Measurements from ENCODE around the gene NUDT8. TPM values are rescaled to one million over a fixed set of nuclear protein-coding genes. Genes with fewer than 3 reads are reported as not detected.

The NUDT8 gene
- total and polyA plus RNA-seq, 9 of the 15 experiments (the other 6 are each of a cell fraction or from before 2014, with no cell fraction given) = 0.23 to 27.8 (median 5.0) TPM

DNA sequence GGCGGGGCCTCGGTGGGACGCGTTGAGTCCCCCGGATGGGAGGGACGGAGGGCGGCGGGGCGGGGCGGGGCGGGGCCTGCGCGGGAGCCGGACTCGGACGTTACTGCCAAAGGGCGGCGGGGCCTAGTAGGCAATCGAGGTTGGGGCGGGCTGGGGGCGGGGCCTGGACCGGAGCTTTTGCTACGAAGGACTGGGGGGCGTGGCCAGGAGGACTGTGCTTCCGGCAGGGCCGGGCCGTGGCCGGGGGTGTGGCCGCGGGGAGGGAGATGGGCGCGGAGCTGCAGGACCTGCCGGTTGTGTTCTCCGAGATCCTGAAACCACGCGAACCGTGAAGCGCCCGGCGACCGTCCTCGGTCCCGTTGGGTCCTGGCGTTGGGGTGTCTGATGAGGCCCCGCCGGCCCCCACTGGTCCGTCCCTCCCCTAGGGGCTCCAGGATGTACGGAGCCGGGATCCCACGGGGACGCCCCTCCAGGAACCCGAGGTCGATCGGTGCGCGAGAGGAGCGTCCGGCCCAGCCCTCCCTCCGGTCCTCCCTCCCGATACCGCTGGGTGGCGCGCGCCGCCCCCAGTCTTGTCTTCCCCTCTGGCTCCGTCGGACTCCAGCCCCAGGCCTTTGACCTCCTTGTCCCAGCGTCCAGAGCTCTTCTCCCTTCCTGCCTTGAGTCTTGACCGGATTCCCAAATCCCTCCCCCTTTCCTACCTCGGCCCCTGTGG lies 648 bp upstream of the NUDT8 start (continued):
- no peak for TF ChIP-seq SIRT6 (IDR thresholded peaks at IDR 0.05; ENCODE audit: low read depth, low read length)
- TF ChIP-seq GTF2A2 (tag; IDR thresholded peaks at IDR 0.05) = no peak
- no peak for TF ChIP-seq NELFE (IDR thresholded peaks at IDR 0.05; ENCODE audit: insufficient read depth, insufficient read length)
- TF ChIP-seq CHD4 (IDR thresholded peaks at IDR 0.05; ENCODE audit: insufficient read depth, insufficient replicate concordance, low read depth, low read length, poor library complexity, severe bottlenecking) = no peak
- no peak for TF ChIP-seq KLF6 (CRISPR knock-in tag; IDR thresholded peaks at IDR 0.05; ENCODE audit: borderline replicate concordance)
- TF ChIP-seq ZBTB34 (CRISPR knock-in tag; IDR thresholded peaks at IDR 0.05) = no peak
- TF ChIP-seq GABPA (tag; conservative IDR thresholded peaks at IDR 0.05; ENCODE audit: low read depth) = peak; percentile 83
- TF ChIP-seq PURB (CRISPR knock-in tag; IDR thresholded peaks at IDR 0.05; ENCODE audit: low read depth) = no peak
- TF ChIP-seq ZKSCAN3 (CRISPR knock-in tag; IDR thresholded peaks at IDR 0.05) = no peak
- TF ChIP-seq ATF1 (CRISPR knock-in tag; IDR thresholded peaks at IDR 0.05) = no peak
- TF ChIP-seq ATF1 (tag; IDR thresholded peaks at IDR 0.05) = peak; percentile 69; the same call in 1 of the 2 replicates
- TF ChIP-seq, protein P1, sequence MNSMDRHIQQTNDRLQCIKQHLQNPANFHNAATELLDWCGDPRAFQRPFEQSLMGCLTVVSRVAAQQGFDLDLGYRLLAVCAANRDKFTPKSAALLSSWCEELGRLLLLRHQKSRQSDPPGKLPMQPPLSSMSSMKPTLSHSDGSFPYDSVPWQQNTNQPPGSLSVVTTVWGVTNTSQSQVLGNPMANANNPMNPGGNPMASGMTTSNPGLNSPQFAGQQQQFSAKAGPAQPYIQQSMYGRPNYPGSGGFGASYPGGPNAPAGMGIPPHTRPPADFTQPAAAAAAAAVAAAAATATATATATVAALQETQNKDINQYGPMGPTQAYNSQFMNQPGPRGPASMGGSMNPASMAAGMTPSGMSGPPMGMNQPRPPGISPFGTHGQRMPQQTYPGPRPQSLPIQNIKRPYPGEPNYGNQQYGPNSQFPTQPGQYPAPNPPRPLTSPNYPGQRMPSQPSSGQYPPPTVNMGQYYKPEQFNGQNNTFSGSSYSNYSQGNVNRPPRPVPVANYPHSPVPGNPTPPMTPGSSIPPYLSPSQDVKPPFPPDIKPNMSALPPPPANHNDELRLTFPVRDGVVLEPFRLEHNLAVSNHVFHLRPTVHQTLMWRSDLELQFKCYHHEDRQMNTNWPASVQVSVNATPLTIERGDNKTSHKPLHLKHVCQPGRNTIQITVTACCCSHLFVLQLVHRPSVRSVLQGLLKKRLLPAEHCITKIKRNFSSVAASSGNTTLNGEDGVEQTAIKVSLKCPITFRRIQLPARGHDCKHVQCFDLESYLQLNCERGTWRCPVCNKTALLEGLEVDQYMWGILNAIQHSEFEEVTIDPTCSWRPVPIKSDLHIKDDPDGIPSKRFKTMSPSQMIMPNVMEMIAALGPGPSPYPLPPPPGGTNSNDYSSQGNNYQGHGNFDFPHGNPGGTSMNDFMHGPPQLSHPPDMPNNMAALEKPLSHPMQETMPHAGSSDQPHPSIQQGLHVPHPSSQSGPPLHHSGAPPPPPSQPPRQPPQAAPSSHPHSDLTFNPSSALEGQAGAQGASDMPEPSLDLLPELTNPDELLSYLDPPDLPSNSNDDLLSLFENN (IDR thresholded peaks at IDR 0.05; ENCODE audit: low read depth in 2 of 2, low read length in 2 of 2) = no peak
- TF ChIP-seq SLC30A9 (CRISPR knock-in tag; IDR thresholded peaks at IDR 0.05) = no peak
- TF ChIP-seq CBX2 (IDR thresholded peaks at IDR 0.05; ENCODE audit: insufficient read depth, low read length, poor library complexity, severe bottlenecking) = no peak
- no peak for TF ChIP-seq ZBTB49 (CRISPR knock-in tag; IDR thresholded peaks at IDR 0.05; ENCODE audit: borderline replicate concordance)
- TF ChIP-seq FUS (optimal IDR thresholded peaks at IDR 0.05; ENCODE audit: low read depth, low read length) = no peak
- no peak for TF ChIP-seq ZNF133 (CRISPR knock-in tag; IDR thresholded peaks at IDR 0.05)
- no peak for TF ChIP-seq HMG20B (CRISPR knock-in tag; IDR thresholded peaks at IDR 0.05)
- TF ChIP-seq RNF2 (IDR thresholded peaks at IDR 0.05) = no peak
- no peak for TF ChIP-seq PYGO2 (tag; IDR thresholded peaks at IDR 0.05)
- TF ChIP-seq ZBTB1 (CRISPR knock-in tag; IDR thresholded peaks at IDR 0.05; ENCODE audit: borderline replicate concordance, low read depth) = 0 out of 2 replicates have a peak, but pooled peaks have one; percentile 21
- no peak for TF ChIP-seq GATAD2B (IDR thresholded peaks at IDR 0.05; ENCODE audit: borderline replicate concordance)

Data from K562 (cell line).